ENCODE measurements around the gene RCVRN.

RCVRN gene

GRCh38 chr17:9900044-9900594 is 5.0 kb downstream of the RCVRN start:
- H3K9me3 ChIP-seq = no peaks in the 10 kb centered on the region
- H3K4me3 ChIP-seq = no peak overlapping the region
- in situ Hi-C loops (cut with MboI; ENCODE audit: low sequenced_read_pairs) = loop anchor here (25.0 kb wide), 1 partner anchor 112 kb away; no protein-coding TSS in a partner anchor
- DNase-seq (ENCODE audit: low spot score in 2 of 2) = no peak
- no peaks in the 10 kb centered on the region for H3K4me1 ChIP-seq
- H3K36me3 ChIP-seq (replicated peaks) = no peaks in the 10 kb centered on the region
- H3K27me3 ChIP-seq (ENCODE audit: low read depth) = no peaks in the 10 kb centered on the region

GRCh38 chr17:9899280-9900043 is 5.6 kb downstream of the RCVRN start:
- DNase-seq (ENCODE audit: low spot score in 2 of 2) = no peak
- H3K9me3 ChIP-seq = no peaks in the 10 kb centered on the region
- in situ Hi-C loops (cut with MboI; ENCODE audit: low sequenced_read_pairs) = loop anchor here (25.0 kb wide), 1 partner anchor 113 kb away; no protein-coding TSS in a partner anchor
- H3K4me3 ChIP-seq = no peak overlapping the region
- H3K4me1 ChIP-seq = no peaks in the 10 kb centered on the region
- H3K27me3 ChIP-seq (ENCODE audit: low read depth) = no peaks in the 10 kb centered on the region
- no peaks in the 10 kb centered on the region for H3K36me3 ChIP-seq (replicated peaks)

- H3K4me3 ChIP-seq = no peak overlapping the region
- DNase-seq (ENCODE audit: low spot score in 2 of 2) = no peak
- in situ Hi-C loops (cut with MboI; ENCODE audit: low sequenced_read_pairs) = no loop called here
- H3K9me3 ChIP-seq = no peaks in the 10 kb centered on the region
- no peaks in the 10 kb centered on the region for H3K4me1 ChIP-seq
- H3K27me3 ChIP-seq (ENCODE audit: low read depth) = no peaks in the 10 kb centered on the region
- no peaks in the 10 kb centered on the region for H3K36me3 ChIP-seq (replicated peaks)
Observed at GRCh38 chr17:9898812-9899211, 6.3 kb downstream of the RCVRN start.

- DNase-seq (ENCODE audit: low spot score in 2 of 2) = no peak
- H3K4me1 ChIP-seq = no peaks in the 10 kb centered on the region
- in situ Hi-C loops (cut with MboI; ENCODE audit: low sequenced_read_pairs) = no loop called here
- H3K4me3 ChIP-seq = no peak overlapping the region
- no peaks in the 10 kb centered on the region for H3K9me3 ChIP-seq
- no peaks in the 10 kb centered on the region for H3K27me3 ChIP-seq (ENCODE audit: low read depth)
- H3K36me3 ChIP-seq (replicated peaks) = no peaks in the 10 kb centered on the region
Observed at GRCh38 chr17:9897372-9897968, 7.6 kb downstream of the RCVRN start.

GRCh38 chr17:9895923-9896322 is 9.1 kb downstream of the RCVRN start:
- Histone ChIP-seq H3K4me1 (no peaks in the 10 kb centered on the region), H3K27me3 (ENCODE audit: low read depth) (no peaks in the 10 kb centered on the region), H3K9me3 (no peaks in the 10 kb centered on the region), H3K36me3 (replicated peaks) (no peaks in the 10 kb centered on the region), H3K4me3 (no peak overlapping the region)
- in situ Hi-C loops (cut with MboI; ENCODE audit: low sequenced_read_pairs) = no loop called here
- no peak for DNase-seq (ENCODE audit: low spot score in 2 of 2)

GRCh38 chr17:9894231-9894630 is 10.8 kb downstream of the RCVRN start:
- in situ Hi-C loops (cut with MboI; ENCODE audit: low sequenced_read_pairs) = no loop called here
- Histone ChIP-seq H3K4me1 (no peaks in the 10 kb centered on the region), H3K36me3 (replicated peaks) (no peaks in the 10 kb centered on the region), H3K4me3 (no peak overlapping the region), H3K9me3 (no peaks in the 10 kb centered on the region), H3K27me3 (ENCODE audit: low read depth) (no peaks in the 10 kb centered on the region)
- DNase-seq (ENCODE audit: low spot score in 2 of 2) = no peak

GRCh38 chr17:9893411-9894012 is 11.6 kb downstream of the RCVRN start:
- no peak for DNase-seq (ENCODE audit: low spot score in 2 of 2)
- in situ Hi-C loops (cut with MboI; ENCODE audit: low sequenced_read_pairs) = no loop called here

GRCh38 chr17:9890124-9890523 is 14.9 kb downstream of the RCVRN start:
- no peaks in the 10 kb centered on the region for H3K4me1 ChIP-seq
- H3K9me3 ChIP-seq = no peaks in the 10 kb centered on the region
- in situ Hi-C loops (cut with MboI; ENCODE audit: low sequenced_read_pairs) = no loop called here
- no peak for DNase-seq (ENCODE audit: low spot score in 2 of 2)
- no peak overlapping the region for H3K4me3 ChIP-seq
- H3K27me3 ChIP-seq (ENCODE audit: low read depth) = no peaks in the 10 kb centered on the region
- H3K36me3 ChIP-seq (replicated peaks) = no peaks in the 10 kb centered on the region

More at GRCh38 chr17:9893411-9894012, 11.6 kb downstream of the RCVRN start:
- no peaks in the 10 kb centered on the region for H3K9me3 ChIP-seq
- H3K4me1 ChIP-seq = no peaks in the 10 kb centered on the region
- no peaks in the 10 kb centered on the region for H3K36me3 ChIP-seq (replicated peaks)
- no peak overlapping the region for H3K4me3 ChIP-seq
- H3K27me3 ChIP-seq (ENCODE audit: low read depth) = no peaks in the 10 kb centered on the region

GRCh38 chr17:9887508-9887907 is 17.6 kb downstream of the RCVRN start:
- Histone ChIP-seq H3K27me3 (ENCODE audit: low read depth) (no peaks in the 10 kb centered on the region), H3K4me1 (no peaks in the 10 kb centered on the region), H3K36me3 (replicated peaks) (no peaks in the 10 kb centered on the region), H3K4me3 (no peak overlapping the region), H3K9me3 (no peaks in the 10 kb centered on the region)
- DNase-seq (ENCODE audit: low spot score in 2 of 2) = no peak
- in situ Hi-C loops (cut with MboI; ENCODE audit: low sequenced_read_pairs) = no loop called here

GRCh38 chr17:9886141-9886930 is 18.7 kb downstream of the RCVRN start:
- no peaks in the 10 kb centered on the region for H3K27me3 ChIP-seq (ENCODE audit: low read depth)
- no peaks in the 10 kb centered on the region for H3K36me3 ChIP-seq (replicated peaks)
- in situ Hi-C loops (cut with MboI; ENCODE audit: low sequenced_read_pairs) = no loop called here
- H3K4me3 ChIP-seq = no peak overlapping the region
- no peak for DNase-seq (ENCODE audit: low spot score in 2 of 2)
- H3K4me1 ChIP-seq = no peaks in the 10 kb centered on the region
- no peaks in the 10 kb centered on the region for H3K9me3 ChIP-seq

- Histone ChIP-seq H3K36me3 (replicated peaks) (no peaks in the 10 kb centered on the region), H3K4me3 (no peak overlapping the region), H3K27me3 (ENCODE audit: low read depth) (no peaks in the 10 kb centered on the region), H3K4me1 (no peaks in the 10 kb centered on the region), H3K9me3 (no peaks in the 10 kb centered on the region)
- in situ Hi-C loops (cut with MboI; ENCODE audit: low sequenced_read_pairs) = no loop called here
- no peak for DNase-seq (ENCODE audit: low spot score in 2 of 2)
Observed at GRCh38 chr17:9883451-9883850, 21.6 kb downstream of the RCVRN start.

- no peaks in the 10 kb centered on the region for H3K36me3 ChIP-seq (replicated peaks)
- H3K4me1 ChIP-seq = no peaks in the 10 kb centered on the region
- no peaks in the 10 kb centered on the region for H3K9me3 ChIP-seq
- no peaks in the 10 kb centered on the region for H3K27me3 ChIP-seq (ENCODE audit: low read depth)
- no peak for DNase-seq (ENCODE audit: low spot score in 2 of 2)
- in situ Hi-C loops (cut with MboI; ENCODE audit: low sequenced_read_pairs) = no loop called here
- H3K4me3 ChIP-seq = no peak overlapping the region
Observed at GRCh38 chr17:9880582-9880999, 24.5 kb downstream of the RCVRN start.

- Histone ChIP-seq H3K36me3 (replicated peaks) (no peaks in the 10 kb centered on the region), H3K4me1 (no peaks in the 10 kb centered on the region), H3K4me3 (no peak overlapping the region), H3K9me3 (no peaks in the 10 kb centered on the region), H3K27me3 (ENCODE audit: low read depth) (no peaks in the 10 kb centered on the region)
- no peak for DNase-seq (ENCODE audit: low spot score in 2 of 2)
- in situ Hi-C loops (cut with MboI; ENCODE audit: low sequenced_read_pairs) = no loop called here
Observed at GRCh38 chr17:9878786-9879525, 26.1 kb downstream of the RCVRN start.

Data from HAP-1 (cell line).